ENCODE data around the gene MESP2. TPM values are rescaled to one million over a fixed set of nuclear protein-coding genes. Genes with fewer than 3 reads are reported as not detected.

MESP2 gene
- total and polyA plus RNA-seq, 2 of the 13 experiments (the other 11 are each of a cell fraction or from before 2014, with no cell fraction given): not detected

GRCh38 chr15:89753855-89754254 is 22.3 kb upstream of the MESP2 start:
- Histone ChIP-seq H2AFZ (ENCODE audit: low read length) (no peak overlapping the region), H3K9me3 (ENCODE audit: low read length) (no peaks in the 10 kb centered on the region), H3K4me2 (ENCODE audit: low read depth, low read length) (no peak overlapping the region), H3K4me1 (ENCODE audit: insufficient read depth, low read length) (peaks cover 39% of the 10 kb centered on the region), H3K79me2 (ENCODE audit: insufficient read depth, low read length) (no peaks in the 10 kb centered on the region), H3K27ac (ENCODE audit: extremely low read length, insufficient read depth, low read length) (no peak overlapping the region), H3K27me3 (ENCODE audit: control insufficient read depth in 1 of 2, insufficient read depth in 2 of 2, low read length in 2 of 2) (peaks cover 15 to 40% of the 10 kb centered on the region in 2 experiments), H4K20me1 (ENCODE audit: insufficient read depth, low read length) (no peaks in the 10 kb centered on the region), H3K9ac (ENCODE audit: insufficient read depth, low read depth, low read length) (no peak overlapping the region), H3K4me3 (replicated peaks in 1 of 3; ENCODE audit: insufficient read depth in 1 of 3, low read depth in 2 of 3, low read length in 3 of 3) (no peak overlapping the region), H3K36me3 (replicated peaks in 1 of 2; ENCODE audit: control insufficient read depth in 1 of 2, insufficient read depth in 2 of 2, low read length in 2 of 2) (no peaks in the 10 kb centered on the region)
- intact Hi-C loops (cut with micrococcal nuclease; ENCODE audit: unreplicated experiment) (no loop called here), in situ Hi-C loops (cut with HindIII; ENCODE audit: extremely low pct_ligation_motif_present, low pct_unique_long_range_greater_than_20kb) (no loop called here)
- POLR2A ChIA-PET: no interaction called here
- no peak for TF ChIP-seq SRSF4 (IDR thresholded peaks at IDR 0.05; ENCODE audit: low read depth, low read length, poor library complexity, severe bottlenecking)
- TF ChIP-seq ZNF83 (CRISPR knock-in tag; IDR thresholded peaks at IDR 0.05; ENCODE audit: borderline replicate concordance): no peak
- no peak for TF ChIP-seq NR2F1 (CRISPR knock-in tag; IDR thresholded peaks at IDR 0.05)
- TF ChIP-seq ZNF414 (CRISPR knock-in tag; IDR thresholded peaks at IDR 0.05): no peak
- peak; percentile 28; the same call in 1 of the 2 replicates for TF ChIP-seq CEBPB (IDR thresholded peaks at IDR 0.05; ENCODE audit: borderline replicate concordance, low read depth, low read length)
- DNase-seq (ENCODE audit: low spot score) (no peak), ATAC-seq (no peak), FAIRE-seq (no peak)
- BruUV-seq (replicated peaks): no TSS peak
- CTCF ChIA-PET (ENCODE audit: low intra/inter-chr PET ratio, low total read pairs): no interaction called here
- 36% methylated on average over 7 of the region's 7 CpGs for WGBS (ENCODE audit: low lambda C conversion rate)

GRCh38 chr15:89754361-89755154 is 21.6 kb upstream of the MESP2 start:
- in situ Hi-C loops (cut with HindIII; ENCODE audit: extremely low pct_ligation_motif_present, low pct_unique_long_range_greater_than_20kb): loop anchor here (5.0 kb wide), 1 partner anchor 123 kb away; no protein-coding TSS in a partner anchor
- POLR2A ChIA-PET: no interaction called here
- WGBS (ENCODE audit: low lambda C conversion rate): 35% methylated on average over 8 of the region's 8 CpGs

More at GRCh38 chr15:89754361-89755154, 21.6 kb upstream of the MESP2 start:
- no peak for DNase-seq (ENCODE audit: low spot score)
- H2AFZ ChIP-seq (ENCODE audit: low read length): no peak overlapping the region
- CTCF ChIA-PET (ENCODE audit: low intra/inter-chr PET ratio, low total read pairs): no interaction called here
- intact Hi-C loops (cut with micrococcal nuclease; ENCODE audit: unreplicated experiment): no loop called here
- H3K27me3 ChIP-seq (ENCODE audit: control insufficient read depth in 1 of 2, insufficient read depth in 2 of 2, low read length in 2 of 2): peaks cover 13 to 39% of the 10 kb centered on the region in 2 experiments
- H4K20me1 ChIP-seq (ENCODE audit: insufficient read depth, low read length): no peaks in the 10 kb centered on the region
- H3K9ac ChIP-seq (ENCODE audit: insufficient read depth, low read depth, low read length): no peak overlapping the region
- H3K27ac ChIP-seq (ENCODE audit: extremely low read length, insufficient read depth, low read length): no peak overlapping the region
- H3K4me1 ChIP-seq (ENCODE audit: insufficient read depth, low read length): peaks cover 42% of the 10 kb centered on the region
- H3K4me2 ChIP-seq (ENCODE audit: low read depth, low read length): no peak overlapping the region
- no peaks in the 10 kb centered on the region for H3K79me2 ChIP-seq (ENCODE audit: insufficient read depth, low read length)
- ATAC-seq: no peak
- no peaks in the 10 kb centered on the region for H3K9me3 ChIP-seq (ENCODE audit: low read length)
- H3K36me3 ChIP-seq (replicated peaks in 1 of 2; ENCODE audit: control insufficient read depth in 1 of 2, insufficient read depth in 2 of 2, low read length in 2 of 2): no peaks in the 10 kb centered on the region
- no peak overlapping the region for H3K4me3 ChIP-seq (replicated peaks in 1 of 3; ENCODE audit: insufficient read depth in 1 of 3, low read depth in 2 of 3, low read length in 3 of 3)
- TF ChIP-seq MAFK (conservative IDR thresholded peaks at IDR 0.05 in 1 of 2, IDR thresholded peaks at IDR 0.05 in 1 of 2; ENCODE audit: low read length in 2 of 2) (no peak), ATRX (CRISPR knock-in tag; IDR thresholded peaks at IDR 0.05; ENCODE audit: borderline replicate concordance) (no peak), ZNF737 (CRISPR knock-in tag; IDR thresholded peaks at IDR 0.05; ENCODE audit: borderline replicate concordance) (no peak), ZNF180 (CRISPR knock-in tag; IDR thresholded peaks at IDR 0.05; ENCODE audit: borderline replicate concordance, low read depth) (no peak), ARNT (IDR thresholded peaks at IDR 0.05) (no peak), ATF6 (CRISPR knock-in tag; conservative IDR thresholded peaks at IDR 0.05) (no peak)
- FAIRE-seq: no peak
- no TSS peak for BruUV-seq (replicated peaks)
